Hepatocyte (in vitro differentiated cells): ENCODE results near the gene GP5. TPM values are rescaled to one million over a fixed set of nuclear protein-coding genes. Genes with fewer than 3 reads are reported as not detected.

Source experiments
- DNase-seq: peaks from one replicate; pipeline ENCODE4 v3.0.0-alpha.2; 2016; ENCODE audit warnings: low spot score
- H2AFZ ChIP-seq: fragments of 200-600 bp; sonication (generic); 2 replicates; pipeline ENCODE4 v1.6.0; 2016; ENCODE audit warnings: antibody characterized with exemption, mild to moderate bottlenecking
- H3K27ac ChIP-seq: fragments of 200-600 bp; sonication (generic); 2 replicates; pipeline ENCODE4 v1.5.1; 2016; ENCODE audit warnings: mild to moderate bottlenecking
- H3K27me3 ChIP-seq: fragments of 200-600 bp; sonication (generic); 2 replicates; pipeline ENCODE4 v1.6.1; 2016
- H3K36me3 ChIP-seq: fragments of 200-600 bp; sonication (generic); replicated peaks from 2 replicates; pipeline ENCODE4 v1.5.1; 2016; ENCODE audit warnings: low read depth; ENCODE audit not compliant: insufficient read depth
- H3K4me1 ChIP-seq: fragments of 200-600 bp; sonication (generic); 2 replicates; pipeline ENCODE4 v1.5.1; 2016; ENCODE audit warnings: mild to moderate bottlenecking, moderate library complexity; ENCODE audit not compliant: insufficient read depth
- H3K4me2 ChIP-seq: fragments of 200-600 bp; sonication (generic); 2 replicates; pipeline ENCODE4 v1.6.0; 2016
- H3K4me3 ChIP-seq: fragments of 200-600 bp; sonication (generic); 2 replicates; pipeline ENCODE4 v1.5.1; 2016; ENCODE audit warnings: mild to moderate bottlenecking
- H3K79me2 ChIP-seq: fragments of 200-600 bp; sonication (generic); 2 replicates; pipeline ENCODE4 v1.6.0; 2017; ENCODE audit warnings: mild to moderate bottlenecking
- H3K9me2 ChIP-seq: fragments of 200-600 bp; sonication (generic); replicated peaks from 2 replicates; pipeline ENCODE4 v1.6.0; 2017; ENCODE audit warnings: mild to moderate bottlenecking; ENCODE audit not compliant: insufficient read depth
- H3K9me3 ChIP-seq: fragments of 200-600 bp; sonication (generic); 2 replicates; pipeline ENCODE4 v1.5.1; 2016; ENCODE audit warnings: low read depth, mild to moderate bottlenecking
- H4K20me1 ChIP-seq: fragments of 200-600 bp; sonication (generic); 2 replicates; pipeline ENCODE4 v1.6.0; 2016; ENCODE audit warnings: mild to moderate bottlenecking; ENCODE audit not compliant: insufficient read depth, poor library complexity, severe bottlenecking
- CTCF ChIP-seq: fragments of 200-600 bp; sonication (generic); IDR thresholded peaks from 2 replicates; pipeline ENCODE4 v1.5.1; 2016; ENCODE audit warnings: antibody characterized with exemption, mild to moderate bottlenecking; ENCODE audit not compliant: poor library complexity
- EZH2 ChIP-seq: fragments of 200-600 bp; sonication (generic); IDR thresholded peaks from 2 replicates; pipeline ENCODE4 v1.6.1; 2016; ENCODE audit warnings: antibody characterized with exemption, mild to moderate bottlenecking, borderline replicate concordance
- EZH2phosphoT487 ChIP-seq: fragments of 200-600 bp; sonication (generic); IDR thresholded peaks from one replicate; pipeline ENCODE4 v1.6.1; 2018; ENCODE audit warnings: antibody characterized with exemption, mild to moderate bottlenecking, low read depth, moderate library complexity; ENCODE audit not compliant: unreplicated experiment, severe bottlenecking
- WGBS: methylation state at CpG from one replicate; pipeline ENCODE4 v1.1.6; 2016; ENCODE audit warnings: low lambda C conversion rate; ENCODE audit errors: missing lambda C conversion rate; 5-methylcytosine and 5-hydroxymethylcytosine counted together
- polyA plus RNA-seq: library from polyadenylated mRNA; unstranded; fragments of >200 nt; fragmentation: Nextera tagmentation; extraction: Ambion mirVana; gene quantifications from 2 replicates; pipeline ENCODE4 v1.2.1, GENCODE V29; 2016
- total RNA-seq: library from RNA; depleted of rRNA; stranded (reverse); fragments of >200 nt; gene quantifications from 2 replicates; pipeline ENCODE4 v1.2.3, GENCODE V29; 2014

GP5 gene
- total and polyA plus RNA-seq, 2 experiments from 2014 or later = 0.27 TPM; not detected in 1

GRCh38 chr3:194350726-194351071, 48.4 kb downstream of the GP5 start:
- H3K79me2 ChIP-seq = no peaks in the 10 kb centered on the region
- no peak for DNase-seq
- H3K9me3 ChIP-seq = no peaks in the 10 kb centered on the region
- H4K20me1 ChIP-seq = no peaks in the 10 kb centered on the region
- H3K27me3 ChIP-seq = no peaks in the 10 kb centered on the region
- no peak overlapping the region for H3K4me2 ChIP-seq
- TF ChIP-seq EZH2phosphoT487 = no peak
- TF ChIP-seq CTCF = no peak
- TF ChIP-seq EZH2 = no peak
- H2AFZ ChIP-seq = no peak overlapping the region
- WGBS = 85% methylated on average over 3 of the region's 3 CpGs
- no peaks in the 10 kb centered on the region for H3K9me2 ChIP-seq
- H3K36me3 ChIP-seq = no peaks in the 10 kb centered on the region
- H3K4me1 ChIP-seq = no peaks in the 10 kb centered on the region
- H3K27ac ChIP-seq = no peak overlapping the region
- H3K4me3 ChIP-seq = no peak overlapping the region

- Histone ChIP-seq H3K27ac (no peak overlapping the region), H3K9me3 (no peaks in the 10 kb centered on the region), H2AFZ (no peak overlapping the region), H4K20me1 (no peaks in the 10 kb centered on the region), H3K9me2 (no peaks in the 10 kb centered on the region), H3K4me3 (no peak overlapping the region), H3K4me2 (no peak overlapping the region), H3K27me3 (no peaks in the 10 kb centered on the region), H3K4me1 (no peaks in the 10 kb centered on the region), H3K36me3 (no peaks in the 10 kb centered on the region), H3K79me2 (no peaks in the 10 kb centered on the region)
- DNase-seq = no peak
- no peak for TF ChIP-seq EZH2
- TF ChIP-seq EZH2phosphoT487 = no peak
- no peak for TF ChIP-seq CTCF
- WGBS = 84% methylated on average over 6 of the region's 6 CpGs
Observed at GRCh38 chr3:194348354-194348753, 50.7 kb downstream of the GP5 start.

GRCh38 chr3:194346621-194347020, 52.4 kb downstream of the GP5 start:
- no peak for DNase-seq
- H3K9me3 ChIP-seq = no peaks in the 10 kb centered on the region
- H3K4me2 ChIP-seq = no peak overlapping the region
- no peaks in the 10 kb centered on the region for H3K36me3 ChIP-seq
- H3K4me1 ChIP-seq = no peaks in the 10 kb centered on the region
- 90% methylated on average over 5 of the region's 5 CpGs for WGBS
- no peak overlapping the region for H2AFZ ChIP-seq
- H4K20me1 ChIP-seq = no peaks in the 10 kb centered on the region
- H3K27me3 ChIP-seq = no peaks in the 10 kb centered on the region
- H3K27ac ChIP-seq = no peak overlapping the region
- no peaks in the 10 kb centered on the region for H3K79me2 ChIP-seq
- no peak overlapping the region for H3K4me3 ChIP-seq
- no peaks in the 10 kb centered on the region for H3K9me2 ChIP-seq
- TF ChIP-seq EZH2 (no peak), EZH2phosphoT487 (no peak), CTCF (no peak)

GRCh38 chr3:194346035-194346434, 53.0 kb downstream of the GP5 start:
- H3K36me3 ChIP-seq = no peaks in the 10 kb centered on the region

More at GRCh38 chr3:194346035-194346434, 53.0 kb downstream of the GP5 start:
- no peaks in the 10 kb centered on the region for H3K4me1 ChIP-seq
- WGBS = 97% methylated on average over 9 of the region's 9 CpGs
- H3K4me2 ChIP-seq = no peak overlapping the region
- no peaks in the 10 kb centered on the region for H3K79me2 ChIP-seq
- no peak for TF ChIP-seq EZH2
- TF ChIP-seq CTCF = no peak
- TF ChIP-seq EZH2phosphoT487 = no peak
- H3K9me3 ChIP-seq = no peaks in the 10 kb centered on the region
- DNase-seq = no peak
- no peaks in the 10 kb centered on the region for H3K9me2 ChIP-seq
- H3K4me3 ChIP-seq = no peak overlapping the region
- H2AFZ ChIP-seq = no peak overlapping the region
- no peak overlapping the region for H3K27ac ChIP-seq
- H3K27me3 ChIP-seq = no peaks in the 10 kb centered on the region
- no peaks in the 10 kb centered on the region for H4K20me1 ChIP-seq
